BE2C (cell line): ENCODE data around the gene LAMC1.

Source experiments
- DNase-seq: peaks from one replicate; pipeline ENCODE4 v3.0.0-alpha.2; 2020
- H3K27me3 ChIP-seq: fragments of 250-450 bp; sonication (Bioruptor Pico); 2 replicates; pipeline ENCODE4 v1.5.1; 2020; ENCODE audit warnings: mild to moderate bottlenecking
- H3K36me3 ChIP-seq: fragments of 250-450 bp; sonication (Bioruptor Pico); 2 replicates; pipeline ENCODE4 v1.5.1; 2020; ENCODE audit warnings: mild to moderate bottlenecking
- H3K4me1 ChIP-seq: fragments of 250-450 bp; sonication (Bioruptor Pico); 2 replicates; pipeline ENCODE4 v1.5.1; 2020
- H3K4me3 ChIP-seq: 2 replicates; pipeline ENCODE4 v1.5.1; 2011; ENCODE audit warnings: low read depth, low read length
- H3K9me3 ChIP-seq: fragments of 250-450 bp; sonication (Bioruptor Pico); 2 replicates; pipeline ENCODE4 v1.5.1; 2020
- CTCF ChIP-seq: IDR thresholded peaks from 2 replicates; pipeline ENCODE4 v1.5.1; 2012; ENCODE audit warnings: mild to moderate bottlenecking, low read depth, low read length

LAMC1 gene

DNA sequence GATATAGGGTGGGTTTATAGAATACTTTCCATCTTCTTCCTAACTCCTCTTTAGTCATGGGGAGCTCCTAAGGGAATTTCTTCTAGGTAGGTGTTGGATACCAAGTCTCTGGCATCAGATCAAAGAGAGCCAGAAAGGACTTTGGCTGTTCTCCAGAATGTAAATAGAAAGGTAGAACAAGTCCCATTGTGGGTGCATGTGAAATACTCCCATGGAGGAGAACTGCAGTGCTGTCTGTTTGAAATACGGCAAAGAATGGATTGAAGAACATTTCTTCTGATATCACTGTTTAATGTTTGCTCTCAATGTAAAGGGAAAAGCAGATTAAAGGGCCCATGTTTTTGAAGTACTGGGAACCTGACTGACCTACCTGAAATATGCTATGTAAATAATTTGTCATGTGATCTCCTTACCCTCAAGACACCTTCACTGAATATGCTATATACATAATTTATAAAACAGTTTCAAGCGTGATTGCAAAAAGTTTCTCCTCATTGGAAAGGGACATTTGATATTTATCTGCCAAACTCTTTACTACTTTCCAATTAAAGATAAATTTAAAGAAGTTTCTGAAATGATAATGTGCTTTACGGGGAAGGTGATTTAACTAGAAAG lies 65.9 kb downstream of the LAMC1 start:
- no peaks in the 10 kb centered on the region for H3K36me3 ChIP-seq
- H3K4me1 ChIP-seq = peaks cover 5% of the 10 kb centered on the region
- H3K27me3 ChIP-seq = no peaks in the 10 kb centered on the region
- no peaks in the 10 kb centered on the region for H3K9me3 ChIP-seq
- no peak overlapping the region for H3K4me3 ChIP-seq
- no peak for TF ChIP-seq CTCF
- DNase-seq = no peak

DNA sequence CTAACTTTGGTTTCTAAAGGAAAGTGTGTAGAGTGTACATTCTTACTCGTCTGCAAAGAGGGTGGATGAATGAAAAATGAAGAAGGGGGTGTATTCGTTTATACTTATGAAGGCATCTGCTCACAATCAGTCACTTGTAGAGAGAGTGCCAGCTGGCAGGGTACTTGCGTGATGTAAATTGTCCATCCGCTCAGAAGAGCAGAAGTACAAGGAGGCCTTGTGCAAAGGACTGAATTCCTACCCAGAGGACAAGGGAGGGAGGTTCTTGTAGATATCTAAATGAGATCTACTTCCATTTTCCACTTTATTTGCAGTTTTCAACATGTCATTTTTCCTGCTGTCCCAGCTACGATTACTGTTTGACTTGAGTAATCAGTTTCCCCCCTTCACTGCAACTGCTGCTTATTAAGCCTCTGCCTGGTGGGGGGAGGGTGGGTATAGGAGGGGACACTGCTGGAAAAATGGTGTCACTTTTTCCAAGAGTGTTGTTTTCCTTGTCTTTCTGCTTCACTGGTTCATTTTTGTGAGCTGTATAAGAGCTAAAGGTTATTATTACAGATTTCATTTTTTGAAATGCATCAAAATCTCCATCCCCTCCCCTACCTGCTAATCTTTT lies 67.3 kb downstream of the LAMC1 start:
- DNase-seq = no peak
- H3K36me3 ChIP-seq = no peaks in the 10 kb centered on the region
- H3K4me3 ChIP-seq = no peak overlapping the region
- peaks cover 5% of the 10 kb centered on the region for H3K4me1 ChIP-seq
- no peaks in the 10 kb centered on the region for H3K27me3 ChIP-seq
- H3K9me3 ChIP-seq = no peaks in the 10 kb centered on the region
- TF ChIP-seq CTCF = no peak

DNA sequence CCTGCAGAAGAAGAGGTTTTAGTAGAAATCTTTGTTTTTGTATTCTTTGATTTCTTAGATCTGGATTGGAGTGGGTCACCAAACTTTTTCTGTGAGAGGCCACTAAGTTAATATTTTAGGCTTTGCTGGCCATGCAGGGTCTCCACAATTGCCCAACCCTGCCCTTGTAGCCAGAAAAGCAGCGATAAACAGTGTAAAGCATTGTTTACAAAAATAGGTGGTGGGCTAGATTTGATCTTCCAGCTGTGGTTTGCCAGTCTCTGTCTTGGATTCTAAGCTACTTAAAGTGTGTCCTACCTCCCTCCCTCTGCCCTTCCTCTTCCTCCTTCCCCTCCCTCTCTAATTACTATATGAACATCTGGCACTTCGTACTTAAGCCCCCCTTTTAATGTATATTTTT lies 68.0 kb downstream of the LAMC1 start:
- Histone ChIP-seq H3K36me3 (no peaks in the 10 kb centered on the region), H3K27me3 (no peaks in the 10 kb centered on the region), H3K4me1 (peaks cover 5% of the 10 kb centered on the region), H3K4me3 (no peak overlapping the region), H3K9me3 (no peaks in the 10 kb centered on the region)
- DNase-seq = no peak
- TF ChIP-seq CTCF = no peak

- TF ChIP-seq CTCF = no peak
- Histone ChIP-seq H3K4me3 (no peak overlapping the region), H3K4me1 (peaks cover 5% of the 10 kb centered on the region), H3K36me3 (no peaks in the 10 kb centered on the region), H3K9me3 (no peaks in the 10 kb centered on the region), H3K27me3 (no peaks in the 10 kb centered on the region)
- no peak for DNase-seq
Measured at GRCh38 chr1:183092350-183092749, 69.1 kb downstream of the LAMC1 start.

- Histone ChIP-seq H3K27me3 (no peaks in the 10 kb centered on the region), H3K36me3 (no peaks in the 10 kb centered on the region), H3K9me3 (no peaks in the 10 kb centered on the region), H3K4me1 (peaks cover 5% of the 10 kb centered on the region), H3K4me3 (no peak overlapping the region)
- no peak for DNase-seq
- no peak for TF ChIP-seq CTCF
Measured at GRCh38 chr1:183093066-183093668, 69.9 kb downstream of the LAMC1 start.

DNA sequence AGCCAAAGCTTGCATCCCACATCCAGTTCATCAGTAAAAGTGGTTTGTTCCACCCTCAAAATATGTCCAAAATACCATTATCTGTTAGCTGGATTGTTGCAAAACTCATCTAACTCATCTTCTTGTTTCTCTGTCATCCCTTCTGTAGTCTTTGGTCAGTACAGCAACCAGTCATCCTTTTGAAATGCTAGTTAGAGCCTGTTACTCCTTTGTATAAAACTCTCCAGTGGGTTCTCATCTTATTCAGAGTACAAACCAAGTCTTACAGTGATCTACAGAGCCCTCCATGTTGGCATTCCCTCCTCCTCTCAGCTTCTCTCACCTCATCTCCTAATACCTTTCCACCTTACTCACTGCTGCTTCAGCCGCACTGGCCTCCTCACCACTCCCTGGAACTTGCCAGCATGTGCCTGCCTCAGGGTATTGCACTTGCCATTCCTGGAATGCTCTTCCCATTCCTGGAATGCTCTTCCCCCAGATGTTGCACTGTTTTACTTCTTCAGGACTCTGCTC lies 70.6 kb downstream of the LAMC1 start:
- no peak overlapping the region for H3K4me3 ChIP-seq
- DNase-seq = no peak
- no peaks in the 10 kb centered on the region for H3K9me3 ChIP-seq
- H3K4me1 ChIP-seq = peaks cover 5% of the 10 kb centered on the region
- no peaks in the 10 kb centered on the region for H3K36me3 ChIP-seq
- no peak for TF ChIP-seq CTCF
- no peaks in the 10 kb centered on the region for H3K27me3 ChIP-seq
